Endothelial cell (in vitro differentiated cells): ENCODE data around the gene MAMDC4. TPM values are rescaled to one million over a fixed set of nuclear protein-coding genes. Genes with fewer than 3 reads are reported as not detected.

ENCODE experiments used
- DNase-seq: peaks from one replicate; pipeline ENCODE4 v3.0.0; 2021; ENCODE audit warnings: low spot score
- H3K27ac Mint-ChIP-seq: one replicate; pipeline ENCODE4 v1.8.0; 2021; ENCODE audit warnings: mixed read lengths, inconsistent platforms; ENCODE audit not compliant: unreplicated experiment
- H3K27me3 Mint-ChIP-seq: one replicate; pipeline ENCODE4 v1.8.0; 2021; ENCODE audit warnings: mild to moderate bottlenecking, moderate library complexity, mixed read lengths, inconsistent platforms; ENCODE audit not compliant: unreplicated experiment
- H3K36me3 Mint-ChIP-seq: one replicate; pipeline ENCODE4 v1.8.0; 2021; ENCODE audit warnings: mild to moderate bottlenecking, low read depth, mixed read lengths, inconsistent platforms; ENCODE audit not compliant: unreplicated experiment
- H3K4me1 Mint-ChIP-seq: one replicate; pipeline ENCODE4 v1.8.0; 2021; ENCODE audit warnings: mild to moderate bottlenecking, mixed read lengths, inconsistent platforms; ENCODE audit not compliant: unreplicated experiment
- H3K4me3 Mint-ChIP-seq: one replicate; pipeline ENCODE4 v1.8.0; 2021; ENCODE audit warnings: mild to moderate bottlenecking, mixed read lengths, inconsistent platforms; ENCODE audit not compliant: unreplicated experiment
- H3K9me3 Mint-ChIP-seq: one replicate; pipeline ENCODE4 v1.8.0; 2021; ENCODE audit warnings: mixed read lengths, inconsistent platforms; ENCODE audit not compliant: unreplicated experiment
- total RNA-seq: library from RNA; stranded (reverse); fragmentation: NEBNext Ultra II Directional; extraction: Animal tissue kit (Norgen Biotek cat#: 25700); gene quantifications from one replicate; pipeline ENCODE4 v1.2.1, GENCODE V29; 2021; ENCODE audit not compliant: unreplicated experiment
- TF ChIP-seq, protein P1 (sequence below): fragments of 200-600 bp; sonication (generic); IDR thresholded peaks from one replicate; pipeline ENCODE4 v1.5.0; 2021; ENCODE audit warnings: antibody characterized with exemption; ENCODE audit not compliant: unreplicated experiment

MAMDC4 gene
- total RNA-seq, 1 donor from 2014 or later, result 10.0 TPM

DNA sequence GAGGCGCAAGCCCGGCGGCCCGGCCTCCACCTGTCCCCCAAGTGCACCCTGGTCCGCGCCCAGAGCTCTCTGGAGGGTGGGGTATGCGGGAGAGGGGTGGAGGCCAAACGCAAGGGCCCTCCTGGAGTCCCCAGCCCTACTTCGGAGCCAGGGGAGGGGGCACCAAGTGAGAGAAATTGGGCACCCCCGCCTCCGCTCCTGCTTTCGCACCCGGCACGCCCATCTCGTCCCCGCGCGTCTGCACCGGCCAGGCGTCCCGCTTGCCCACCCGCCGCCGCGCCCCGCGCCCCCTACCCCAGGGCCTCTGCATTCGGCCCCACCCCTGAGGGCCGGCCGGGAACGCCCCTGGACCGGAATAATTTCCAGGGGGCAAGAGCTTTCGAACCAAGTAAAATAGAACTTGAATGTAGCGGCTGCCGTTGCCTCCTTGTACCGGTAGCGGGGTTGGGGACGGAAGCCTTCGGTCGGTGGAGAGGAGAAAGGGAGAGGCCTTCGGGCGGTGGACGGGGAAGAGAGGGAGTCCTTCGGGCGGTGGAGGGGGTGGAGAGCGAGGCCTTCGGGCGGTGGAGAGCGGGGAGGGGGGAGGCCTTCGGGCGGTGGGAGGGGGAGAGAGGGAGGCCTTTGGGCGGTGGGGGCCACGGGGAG, 3.6 kb upstream of the MAMDC4 start:
- no peaks in the 10 kb centered on the region for H3K9me3 Mint-ChIP-seq
- H3K36me3 Mint-ChIP-seq, result no peaks in the 10 kb centered on the region
- TF ChIP-seq, protein P1, sequence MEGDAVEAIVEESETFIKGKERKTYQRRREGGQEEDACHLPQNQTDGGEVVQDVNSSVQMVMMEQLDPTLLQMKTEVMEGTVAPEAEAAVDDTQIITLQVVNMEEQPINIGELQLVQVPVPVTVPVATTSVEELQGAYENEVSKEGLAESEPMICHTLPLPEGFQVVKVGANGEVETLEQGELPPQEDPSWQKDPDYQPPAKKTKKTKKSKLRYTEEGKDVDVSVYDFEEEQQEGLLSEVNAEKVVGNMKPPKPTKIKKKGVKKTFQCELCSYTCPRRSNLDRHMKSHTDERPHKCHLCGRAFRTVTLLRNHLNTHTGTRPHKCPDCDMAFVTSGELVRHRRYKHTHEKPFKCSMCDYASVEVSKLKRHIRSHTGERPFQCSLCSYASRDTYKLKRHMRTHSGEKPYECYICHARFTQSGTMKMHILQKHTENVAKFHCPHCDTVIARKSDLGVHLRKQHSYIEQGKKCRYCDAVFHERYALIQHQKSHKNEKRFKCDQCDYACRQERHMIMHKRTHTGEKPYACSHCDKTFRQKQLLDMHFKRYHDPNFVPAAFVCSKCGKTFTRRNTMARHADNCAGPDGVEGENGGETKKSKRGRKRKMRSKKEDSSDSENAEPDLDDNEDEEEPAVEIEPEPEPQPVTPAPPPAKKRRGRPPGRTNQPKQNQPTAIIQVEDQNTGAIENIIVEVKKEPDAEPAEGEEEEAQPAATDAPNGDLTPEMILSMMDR, result no peak
- peaks cover 8% of the 10 kb centered on the region for H3K27me3 Mint-ChIP-seq
- peak overlapping the region; percentile 89 for H3K4me3 Mint-ChIP-seq
- no peak overlapping the region for H3K27ac Mint-ChIP-seq
- DNase-seq, result peak; percentile 45
- no peaks in the 10 kb centered on the region for H3K4me1 Mint-ChIP-seq

DNA sequence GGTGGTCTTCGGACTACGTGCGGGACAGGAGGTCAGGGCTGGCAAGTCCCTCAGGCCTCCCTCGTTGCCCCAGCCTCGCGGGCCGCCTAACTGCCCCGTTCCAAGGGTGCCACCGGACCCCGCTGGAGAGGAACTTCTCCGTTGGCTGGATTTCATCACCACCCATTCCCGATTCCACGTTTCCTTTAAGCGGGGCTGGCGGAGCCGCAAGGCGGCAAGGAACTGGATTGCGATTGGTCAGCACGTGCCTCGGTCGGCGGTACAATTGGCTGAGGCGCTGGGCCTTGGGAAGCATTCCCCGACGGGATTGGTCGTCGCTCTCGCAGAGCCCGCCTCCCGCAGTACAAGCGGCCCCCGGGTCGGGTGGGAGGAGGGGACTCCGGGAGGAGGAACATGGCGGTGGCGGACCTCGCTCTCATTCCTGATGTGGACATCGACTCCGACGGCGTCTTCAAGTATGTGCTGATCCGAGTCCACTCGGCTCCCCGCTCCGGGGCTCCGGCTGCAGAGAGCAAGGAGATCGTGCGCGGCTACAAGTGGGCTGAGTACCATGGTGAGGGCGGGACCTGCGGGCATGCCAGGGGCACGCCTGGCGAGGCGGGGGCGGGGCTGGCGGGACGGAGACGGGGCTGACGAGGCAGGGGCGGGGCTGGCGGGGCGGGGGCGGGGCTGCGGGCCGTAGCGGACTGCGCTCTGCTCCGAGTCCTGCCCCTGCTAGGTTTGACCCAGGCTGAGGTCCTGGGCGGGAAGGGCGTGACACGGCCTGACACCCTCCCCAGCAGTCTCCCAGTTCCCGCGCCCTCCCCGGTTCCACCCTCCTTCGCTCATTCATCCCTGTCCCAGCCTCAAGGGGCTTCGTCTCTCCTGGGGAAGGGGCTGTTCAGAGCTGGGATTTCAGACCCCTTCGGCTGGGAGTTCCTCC, 2.8 kb upstream of the MAMDC4 start, which contains the start of gene PHPT1:
Gene PHPT1, plus strand, starts transcription at position 372 of the 922 bp plus-strand sequence. Its CDS starts 22 bp downstream, at position 394.
- Mint-ChIP-seq H3K4me3 (peak within 1 kb of the TSS; percentile 90), H3K9me3 (no peaks in the 10 kb centered on the region), H3K36me3 (no peaks in the 10 kb centered on the region), H3K27ac (no peak within 1 kb of the TSS), H3K27me3 (peaks cover 8% of the 10 kb centered on the region), H3K4me1 (no peaks in the 10 kb centered on the region)
- DNase-seq, result peak; percentile 97
- TF ChIP-seq, protein P1, result peak; percentile 7

DNA sequence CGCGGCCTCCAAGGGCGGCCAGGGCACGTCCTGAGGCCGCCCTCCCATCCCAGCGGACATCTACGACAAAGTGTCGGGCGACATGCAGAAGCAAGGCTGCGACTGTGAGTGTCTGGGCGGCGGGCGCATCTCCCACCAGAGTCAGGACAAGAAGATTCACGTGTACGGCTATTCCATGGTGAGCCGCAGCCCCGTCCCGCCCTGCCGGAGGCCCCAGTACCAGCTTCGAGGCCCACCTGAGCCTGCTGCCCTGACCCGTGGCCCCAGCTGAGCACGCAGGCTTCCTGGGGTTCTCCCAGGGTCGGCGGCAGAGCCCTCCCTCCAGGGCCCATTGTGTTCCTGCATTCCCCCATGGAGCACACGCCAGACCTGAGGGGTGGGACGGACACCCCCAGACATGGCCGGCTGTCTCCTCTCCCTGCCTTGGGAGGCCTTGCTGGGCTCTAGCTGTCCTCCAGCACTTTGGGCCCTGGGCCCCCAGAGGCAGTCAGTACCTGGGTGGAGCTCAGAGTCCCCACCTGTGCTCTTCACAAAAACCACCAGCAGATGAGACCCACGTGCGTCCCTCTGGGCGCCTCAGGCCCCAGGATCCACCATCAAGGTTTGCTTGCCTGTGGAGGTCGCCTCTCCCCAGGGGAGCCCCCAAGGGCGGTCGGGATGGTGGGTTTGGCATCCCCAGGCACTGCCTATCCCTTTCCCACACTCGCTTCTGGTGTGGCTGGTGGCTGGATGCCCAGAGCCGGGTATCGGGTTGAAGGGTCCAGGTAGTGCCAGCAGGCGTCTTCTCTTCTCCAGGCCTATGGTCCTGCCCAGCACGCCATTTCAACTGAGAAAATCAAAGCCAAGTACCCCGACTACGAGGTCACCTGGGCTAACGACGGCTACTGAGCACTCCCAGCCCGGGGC, 1.9 kb upstream of the MAMDC4 start:
- no peak for DNase-seq
- H3K27me3 Mint-ChIP-seq, result peaks cover 8% of the 10 kb centered on the region

DNA sequence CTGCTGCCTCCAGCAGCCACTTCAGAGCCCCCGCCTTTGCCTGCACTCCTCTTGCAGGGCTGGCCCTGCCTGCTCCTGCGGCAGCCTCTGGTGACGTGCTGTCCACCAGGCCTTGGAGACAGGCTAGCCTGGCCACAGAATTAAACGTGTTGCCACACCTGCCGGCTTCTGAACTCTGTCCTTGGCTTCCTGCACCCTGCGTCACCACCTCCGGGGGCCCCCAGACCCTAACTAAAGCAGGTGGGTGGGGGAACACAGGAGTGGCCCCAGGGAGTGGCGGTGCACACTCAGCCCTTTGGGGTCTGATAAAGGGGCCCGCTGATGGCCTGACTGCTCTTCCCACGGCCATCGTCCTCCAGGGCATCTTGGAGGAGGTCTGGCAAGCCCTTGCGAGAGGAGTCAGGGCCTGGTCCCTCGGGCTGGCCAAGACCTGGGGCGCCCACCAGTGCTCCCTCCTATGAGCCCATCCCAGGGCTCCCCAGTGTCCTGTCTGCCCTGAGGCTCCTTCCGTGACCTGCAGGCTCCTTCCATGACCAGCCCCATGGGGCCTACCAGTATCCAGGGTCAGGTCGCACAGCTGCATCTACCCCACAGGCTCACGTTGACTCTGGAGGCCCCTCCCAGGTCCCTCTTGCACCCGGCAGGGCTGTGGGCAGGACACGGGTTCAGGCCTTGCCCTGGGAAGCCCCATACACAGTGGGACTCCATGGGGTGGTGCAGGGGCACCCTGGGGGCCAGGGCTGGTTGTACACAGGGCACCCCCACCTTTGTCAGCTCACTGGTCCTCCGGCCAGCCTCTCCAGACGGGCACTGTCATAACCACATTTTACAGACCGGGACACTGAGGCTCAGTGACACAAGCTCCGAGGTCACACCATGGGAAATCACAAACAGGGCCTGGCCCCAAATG, 1.0 kb upstream of the MAMDC4 start:
- Mint-ChIP-seq H3K36me3 (no peaks in the 10 kb centered on the region), H3K4me1 (no peaks in the 10 kb centered on the region), H3K27ac (no peak overlapping the region), H3K9me3 (no peaks in the 10 kb centered on the region), H3K4me3 (no peak overlapping the region), H3K27me3 (peaks cover 8% of the 10 kb centered on the region)
- no peak for DNase-seq
- TF ChIP-seq, protein P1, result no peak

More for the DNA sequence above, 1.9 kb upstream of the MAMDC4 start:
- no peaks in the 10 kb centered on the region for H3K9me3 Mint-ChIP-seq
- no peaks in the 10 kb centered on the region for H3K36me3 Mint-ChIP-seq
- H3K4me1 Mint-ChIP-seq, result no peaks in the 10 kb centered on the region
- H3K4me3 Mint-ChIP-seq, result peak overlapping the region; percentile 90
- TF ChIP-seq, protein P1, result no peak
- H3K27ac Mint-ChIP-seq, result no peak overlapping the region
